Measurements from ENCODE around the gene PDE7B.

DNA sequence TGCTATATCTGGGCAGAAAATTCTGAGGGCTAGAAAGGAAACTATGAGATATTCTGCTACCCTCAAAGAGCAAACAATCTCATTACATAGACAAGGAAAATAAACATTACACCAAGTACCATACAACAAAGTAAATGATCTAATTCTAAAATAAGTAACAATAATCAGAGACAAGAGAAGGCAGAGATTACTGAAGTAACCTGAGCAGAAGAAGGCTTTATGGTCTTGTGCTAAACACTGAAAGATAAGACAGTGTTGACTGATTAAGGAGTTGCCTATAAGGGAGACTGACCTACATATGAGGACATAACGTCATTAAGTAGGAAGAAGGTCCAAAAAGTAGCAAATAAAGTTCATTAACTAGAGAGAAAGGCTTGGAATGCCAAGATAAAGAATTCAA, 264.4 kb downstream of the PDE7B start:
- TF ChIP-seq, protein P1, sequence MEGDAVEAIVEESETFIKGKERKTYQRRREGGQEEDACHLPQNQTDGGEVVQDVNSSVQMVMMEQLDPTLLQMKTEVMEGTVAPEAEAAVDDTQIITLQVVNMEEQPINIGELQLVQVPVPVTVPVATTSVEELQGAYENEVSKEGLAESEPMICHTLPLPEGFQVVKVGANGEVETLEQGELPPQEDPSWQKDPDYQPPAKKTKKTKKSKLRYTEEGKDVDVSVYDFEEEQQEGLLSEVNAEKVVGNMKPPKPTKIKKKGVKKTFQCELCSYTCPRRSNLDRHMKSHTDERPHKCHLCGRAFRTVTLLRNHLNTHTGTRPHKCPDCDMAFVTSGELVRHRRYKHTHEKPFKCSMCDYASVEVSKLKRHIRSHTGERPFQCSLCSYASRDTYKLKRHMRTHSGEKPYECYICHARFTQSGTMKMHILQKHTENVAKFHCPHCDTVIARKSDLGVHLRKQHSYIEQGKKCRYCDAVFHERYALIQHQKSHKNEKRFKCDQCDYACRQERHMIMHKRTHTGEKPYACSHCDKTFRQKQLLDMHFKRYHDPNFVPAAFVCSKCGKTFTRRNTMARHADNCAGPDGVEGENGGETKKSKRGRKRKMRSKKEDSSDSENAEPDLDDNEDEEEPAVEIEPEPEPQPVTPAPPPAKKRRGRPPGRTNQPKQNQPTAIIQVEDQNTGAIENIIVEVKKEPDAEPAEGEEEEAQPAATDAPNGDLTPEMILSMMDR (IDR thresholded peaks at IDR 0.05; ENCODE audit: low read length), result no peak
- TF ChIP-seq EZH2 (IDR thresholded peaks at IDR 0.05; ENCODE audit: borderline replicate concordance, low read length), result no peak

All from OCI-LY1 (cell line).